Measurements from ENCODE around the gene CELSR3.

Gene CELSR3

GRCh38 chr3:48595075-48595525, 67.6 kb downstream of the CELSR3 start, which contains the start of gene COL7A1:
TSS of gene COL7A1 (minus strand) at chr3:48595329. CDS start at chr3:48595159, 170 bp downstream.
- Mint-ChIP-seq H3K36me3 (ENCODE audit: low read depth) (peaks cover 20% of the 10 kb centered on the region), H3K4me3 (no peak within 1 kb of the TSS)

GRCh38 chr3:48594417-48595049, 68.2 kb downstream of the CELSR3 start:
- TF ChIP-seq CTCF (IDR thresholded peaks at IDR 0.05) = no peak
- H3K4me3 Mint-ChIP-seq = no peak overlapping the region
- H3K27ac Mint-ChIP-seq = no peak overlapping the region
- H3K4me1 Mint-ChIP-seq = peaks cover 49% of the 10 kb centered on the region
- H3K27me3 Mint-ChIP-seq (ENCODE audit: low read depth, poor library complexity) = no peaks in the 10 kb centered on the region
- no peak for DNase-seq
- peaks cover 14% of the 10 kb centered on the region for H3K36me3 Mint-ChIP-seq (ENCODE audit: low read depth)
- no peaks in the 10 kb centered on the region for H3K9me3 Mint-ChIP-seq

More at GRCh38 chr3:48595075-48595525, 67.6 kb downstream of the CELSR3 start, which contains the start of gene COL7A1:
- Mint-ChIP-seq H3K9me3 (no peaks in the 10 kb centered on the region), H3K4me1 (peaks cover 47% of the 10 kb centered on the region), H3K27me3 (ENCODE audit: low read depth, poor library complexity) (no peaks in the 10 kb centered on the region), H3K27ac (peak within 1 kb of the TSS; percentile 96)
- no peak for TF ChIP-seq CTCF (IDR thresholded peaks at IDR 0.05)
- no peak for DNase-seq

- DNase-seq = no peak
- H3K36me3 Mint-ChIP-seq (ENCODE audit: low read depth) = peaks cover 4% of the 10 kb centered on the region
- H3K4me3 Mint-ChIP-seq = no peak overlapping the region
- TF ChIP-seq CTCF (IDR thresholded peaks at IDR 0.05) = no peak
- no peak overlapping the region for H3K27ac Mint-ChIP-seq
- no peaks in the 10 kb centered on the region for H3K27me3 Mint-ChIP-seq (ENCODE audit: low read depth, poor library complexity)
- no peaks in the 10 kb centered on the region for H3K9me3 Mint-ChIP-seq
- peaks cover 49% of the 10 kb centered on the region for H3K4me1 Mint-ChIP-seq
Measured at GRCh38 chr3:48593337-48593736, 69.3 kb downstream of the CELSR3 start.

- H3K27ac Mint-ChIP-seq = no peak overlapping the region
- H3K4me3 Mint-ChIP-seq = no peak overlapping the region
Measured at GRCh38 chr3:48592519-48593087, 70.1 kb downstream of the CELSR3 start.

GRCh38 chr3:48591886-48592518, 70.7 kb downstream of the CELSR3 start:
- Mint-ChIP-seq H3K4me1 (peaks cover 43% of the 10 kb centered on the region), H3K27me3 (ENCODE audit: low read depth, poor library complexity) (no peaks in the 10 kb centered on the region), H3K4me3 (no peak overlapping the region), H3K36me3 (ENCODE audit: low read depth) (peaks cover 4% of the 10 kb centered on the region), H3K9me3 (no peaks in the 10 kb centered on the region), H3K27ac (no peak overlapping the region)
- no peak for DNase-seq
- TF ChIP-seq CTCF (IDR thresholded peaks at IDR 0.05) = no peak

More at GRCh38 chr3:48592519-48593087, 70.1 kb downstream of the CELSR3 start:
- no peak for DNase-seq
- H3K36me3 Mint-ChIP-seq (ENCODE audit: low read depth) = peaks cover 4% of the 10 kb centered on the region
- H3K9me3 Mint-ChIP-seq = no peaks in the 10 kb centered on the region
- no peak for TF ChIP-seq CTCF (IDR thresholded peaks at IDR 0.05)
- H3K27me3 Mint-ChIP-seq (ENCODE audit: low read depth, poor library complexity) = no peaks in the 10 kb centered on the region
- H3K4me1 Mint-ChIP-seq = peaks cover 49% of the 10 kb centered on the region
